ENCODE measurements around the gene CORO1C. TPM values are rescaled to one million over a fixed set of nuclear protein-coding genes. Genes with fewer than 3 reads are reported as not detected.

Gene CORO1C
- total RNA-seq, 1 donor from 2014 or later, result 68.3 TPM

DNA sequence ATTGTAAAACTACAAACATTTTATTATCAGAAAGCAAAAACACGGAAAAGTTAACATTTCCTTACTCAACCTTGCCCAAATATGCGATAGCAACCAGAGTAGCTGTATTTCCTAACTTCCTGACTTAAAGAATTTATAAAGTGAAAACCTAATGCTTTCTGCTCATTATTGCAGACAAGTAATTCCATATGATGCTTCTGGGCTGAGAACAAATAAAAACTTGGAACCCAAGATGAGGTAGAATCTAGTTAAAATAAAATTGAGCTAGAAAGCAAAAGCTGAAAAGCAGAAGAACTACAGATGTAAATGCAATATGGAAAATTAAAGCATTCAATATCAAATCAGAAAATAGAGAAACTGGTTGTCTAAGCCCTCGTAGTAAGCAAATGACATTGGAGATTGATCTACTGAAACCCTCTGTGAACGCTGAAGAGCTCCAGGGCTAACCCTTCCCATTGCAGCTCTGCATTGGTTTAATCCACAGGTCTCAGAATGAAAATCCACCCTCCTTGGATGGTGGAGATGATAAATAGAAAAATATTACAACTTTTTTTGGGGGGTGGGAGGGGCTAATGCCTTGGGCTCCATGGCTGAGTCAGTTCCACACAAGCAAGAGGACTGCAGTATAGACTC lies 40.7 kb downstream of the CORO1C start:
- Mint-ChIP-seq H3K27ac (peak overlapping the region; percentile 89), H3K9me3 (no peaks in the 10 kb centered on the region), H3K27me3 (no peaks in the 10 kb centered on the region), H3K36me3 (ENCODE audit: low read depth) (peaks cover 19% of the 10 kb centered on the region), H3K4me3 (peak overlapping the region; percentile 77), H3K4me1 (peaks cover 52% of the 10 kb centered on the region)
- ChIA-PET POLR2A (interaction anchor here (0.6 to 2.0 kb wide), 6 partner anchors 18 to 136 kb away, joined by 3 to 14 read pairs (median 4); partner anchors contain the start of gene ISCU), CTCF (interaction anchor here (0.7 to 2.2 kb wide), 5 partner anchors 10 to 42 kb away, joined by 3 to 8 read pairs (median 3); no protein-coding TSS in a partner anchor)
- ATAC-seq (ENCODE audit: low read depth), result no peak
- DNase-seq, result no peak
- intact Hi-C loops (cut with micrococcal nuclease), result loop anchor here (1.0 to 2.0 kb wide), 4 partner anchors 23 to 127 kb away; no protein-coding TSS in a partner anchor
- TF ChIP-seq, protein P1, sequence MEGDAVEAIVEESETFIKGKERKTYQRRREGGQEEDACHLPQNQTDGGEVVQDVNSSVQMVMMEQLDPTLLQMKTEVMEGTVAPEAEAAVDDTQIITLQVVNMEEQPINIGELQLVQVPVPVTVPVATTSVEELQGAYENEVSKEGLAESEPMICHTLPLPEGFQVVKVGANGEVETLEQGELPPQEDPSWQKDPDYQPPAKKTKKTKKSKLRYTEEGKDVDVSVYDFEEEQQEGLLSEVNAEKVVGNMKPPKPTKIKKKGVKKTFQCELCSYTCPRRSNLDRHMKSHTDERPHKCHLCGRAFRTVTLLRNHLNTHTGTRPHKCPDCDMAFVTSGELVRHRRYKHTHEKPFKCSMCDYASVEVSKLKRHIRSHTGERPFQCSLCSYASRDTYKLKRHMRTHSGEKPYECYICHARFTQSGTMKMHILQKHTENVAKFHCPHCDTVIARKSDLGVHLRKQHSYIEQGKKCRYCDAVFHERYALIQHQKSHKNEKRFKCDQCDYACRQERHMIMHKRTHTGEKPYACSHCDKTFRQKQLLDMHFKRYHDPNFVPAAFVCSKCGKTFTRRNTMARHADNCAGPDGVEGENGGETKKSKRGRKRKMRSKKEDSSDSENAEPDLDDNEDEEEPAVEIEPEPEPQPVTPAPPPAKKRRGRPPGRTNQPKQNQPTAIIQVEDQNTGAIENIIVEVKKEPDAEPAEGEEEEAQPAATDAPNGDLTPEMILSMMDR (IDR thresholded peaks at IDR 0.05), result no peak

DNA sequence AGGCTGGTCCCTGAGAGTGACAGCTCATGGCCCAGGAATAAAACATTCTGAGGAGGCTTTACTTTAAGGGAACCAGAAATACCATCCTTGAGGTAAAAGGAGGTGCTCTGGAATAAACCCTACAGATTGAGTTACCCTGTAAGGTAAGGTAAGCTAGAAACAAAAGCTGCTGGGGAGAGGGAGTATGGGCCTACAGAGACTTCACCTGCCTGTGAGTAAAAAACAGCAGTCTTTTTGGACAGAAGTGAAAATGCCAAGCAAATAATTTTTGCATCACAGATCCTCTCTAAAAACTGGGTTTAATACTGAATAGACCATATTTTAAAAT lies 41.2 kb downstream of the CORO1C start:
- Mint-ChIP-seq H3K36me3 (ENCODE audit: low read depth) (peaks cover 14% of the 10 kb centered on the region), H3K4me3 (peak overlapping the region; percentile 61), H3K27me3 (no peaks in the 10 kb centered on the region), H3K27ac (peak overlapping the region; percentile 89), H3K4me1 (peaks cover 53% of the 10 kb centered on the region), H3K9me3 (no peaks in the 10 kb centered on the region)
- TF ChIP-seq, protein P1 (IDR thresholded peaks at IDR 0.05), result no peak
- ATAC-seq (ENCODE audit: low read depth) (no peak), DNase-seq (no peak)
- ChIA-PET POLR2A (interaction anchor here (0.8 to 1.5 kb wide), 5 partner anchors 18 to 128 kb away, joined by 3 to 5 read pairs (median 4); partner anchors contain the start of gene ISCU), CTCF (interaction anchor here (0.5 to 2.2 kb wide), 5 partner anchors 9 to 43 kb away, joined by 3 to 8 read pairs (median 4); no protein-coding TSS in a partner anchor)
- intact Hi-C loops (cut with micrococcal nuclease), result loop anchor here (2.0 kb wide), 1 partner anchor 25 kb away; no protein-coding TSS in a partner anchor

DNA sequence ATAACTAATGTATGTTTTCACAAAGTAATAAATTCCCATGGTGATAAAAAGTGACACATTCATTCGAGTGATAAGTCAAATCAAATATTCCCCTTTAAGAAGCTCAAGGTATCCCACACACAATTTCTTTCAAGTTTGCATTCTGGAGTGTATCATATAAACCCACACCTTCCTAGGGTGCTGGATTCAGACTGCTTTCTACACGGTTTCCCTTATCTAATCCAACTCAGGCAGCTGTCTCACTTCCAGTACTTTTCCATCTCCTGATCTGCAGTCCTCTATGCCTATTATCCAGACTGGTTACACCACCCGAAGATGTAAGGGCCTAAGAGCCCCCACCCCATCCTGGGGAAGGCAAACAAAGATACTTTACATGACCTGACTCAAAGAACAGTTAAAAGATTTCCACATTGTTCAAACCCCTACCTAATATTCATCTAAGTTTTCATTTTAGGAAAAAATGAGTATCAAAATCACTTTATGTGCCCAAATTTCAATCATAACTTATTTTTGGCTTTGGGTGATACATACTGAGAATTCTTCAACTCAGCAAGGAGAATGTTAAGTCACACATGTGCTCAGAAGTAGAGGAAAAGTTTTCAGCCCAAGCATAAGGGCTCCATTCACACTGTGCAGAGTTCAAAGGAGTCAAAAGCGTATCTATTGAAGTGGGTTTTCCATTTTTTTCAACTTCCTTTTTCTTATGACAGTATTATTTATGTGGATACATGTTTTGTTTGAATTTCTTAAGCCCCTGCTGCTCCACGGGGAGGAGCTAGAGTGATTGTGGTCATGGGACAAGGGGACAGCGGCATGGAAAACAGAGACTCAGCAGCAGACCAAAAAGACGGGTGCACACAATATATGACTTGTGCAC lies 41.8 kb downstream of the CORO1C start:
- intact Hi-C loops (cut with micrococcal nuclease), result loop anchor here (2.0 kb wide), 1 partner anchor 25 kb away; no protein-coding TSS in a partner anchor
- TF ChIP-seq, protein P1 (IDR thresholded peaks at IDR 0.05), result no peak
- ChIA-PET CTCF (interaction anchor here (0.5 to 2.2 kb wide), 7 partner anchors 9 to 722 kb away, joined by 3 to 8 read pairs (median 3); no protein-coding TSS in a partner anchor), POLR2A (interaction anchor here (1.2 kb wide), 2 partner anchors 41 to 127 kb away, joined by 3 to 4 read pairs; partner anchors contain the start of gene ISCU)
- Mint-ChIP-seq H3K4me3 (peak overlapping the region; percentile 61), H3K36me3 (ENCODE audit: low read depth) (peaks cover 11% of the 10 kb centered on the region), H3K9me3 (no peaks in the 10 kb centered on the region), H3K4me1 (peaks cover 51% of the 10 kb centered on the region), H3K27me3 (no peaks in the 10 kb centered on the region), H3K27ac (peak overlapping the region; percentile 89)
- DNase-seq (no peak), ATAC-seq (ENCODE audit: low read depth) (no peak)

DNA sequence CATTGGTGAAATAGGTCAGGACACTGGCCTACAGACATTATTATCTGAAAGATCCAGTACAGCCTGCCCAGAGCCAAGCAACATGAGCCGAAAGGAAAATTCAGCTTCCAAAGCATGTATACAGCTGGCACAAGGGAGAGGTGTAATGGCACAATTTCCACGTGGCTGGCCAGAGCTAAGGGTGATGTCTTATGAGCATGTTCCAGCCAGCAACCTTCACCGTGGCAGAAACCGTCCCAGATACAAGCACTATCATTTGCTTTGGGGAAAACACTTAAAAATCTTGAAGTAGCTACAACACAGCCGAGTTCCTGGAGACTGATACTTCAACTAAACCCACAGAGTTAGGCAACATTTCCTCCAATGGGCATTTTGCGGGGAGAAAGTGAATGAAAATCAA lies 44.5 kb downstream of the CORO1C start:
- Mint-ChIP-seq H3K9me3 (no peaks in the 10 kb centered on the region), H3K27ac (no peak overlapping the region)
- CTCF ChIA-PET, result interaction anchor here (1.4 to 2.2 kb wide), 3 partner anchors 20 to 116 kb away, joined by 4 to 8 read pairs (median 5); no protein-coding TSS in a partner anchor

More for the DNA sequence above, 44.5 kb downstream of the CORO1C start:
- POLR2A ChIA-PET, result interaction anchor here (0.8 kb wide), 1 partner anchor 20 kb away, joined by 4 read pairs; no protein-coding TSS in a partner anchor
- H3K36me3 Mint-ChIP-seq (ENCODE audit: low read depth), result peaks cover 9% of the 10 kb centered on the region
- no peak for ATAC-seq (ENCODE audit: low read depth)
- H3K4me1 Mint-ChIP-seq, result peaks cover 45% of the 10 kb centered on the region
- no peaks in the 10 kb centered on the region for H3K27me3 Mint-ChIP-seq
- intact Hi-C loops (cut with micrococcal nuclease), result no loop called here
- no peak overlapping the region for H3K4me3 Mint-ChIP-seq
- DNase-seq, result no peak
- TF ChIP-seq, protein P1 (IDR thresholded peaks at IDR 0.05), result no peak
